A673 (cell line): ENCODE results near the gene USP34.

ENCODE experiments used
- CTCF ChIP-seq: fragments of 300-800, 200-600 bp; sonication (generic); conservative IDR thresholded peaks from 2 replicates; pipeline ENCODE4 v1.5.1; 2017; ENCODE audit warnings: low read depth, mild to moderate bottlenecking, antibody characterized with exemption, low read length, moderate library complexity, mixed read lengths
- EZH2 ChIP-seq: fragments of 200-600 bp; sonication (generic); IDR thresholded peaks from 2 replicates; pipeline ENCODE4 v1.6.1; 2017; ENCODE audit warnings: borderline replicate concordance, low read depth, mild to moderate bottlenecking, mixed read lengths, antibody characterized with exemption, low read length; ENCODE audit not compliant: poor library complexity, severe bottlenecking

GRCh38 chr2:61470122-61470951 lies 550 bp downstream of the USP34 start:
- TF ChIP-seq CTCF: no peak
- no peak for TF ChIP-seq EZH2
